HG03045 (cell line): ENCODE data around the gene NPAS4.
"Not testable (repeated sequence)": the region's sequence is repeated elsewhere in the genome, so short reads cannot be mapped to it uniquely, and the experiment has no call there.

Experiments
- ATAC-seq: cut with Tn5 transposase; IDR thresholded peaks from one replicate; pipeline ENCODE4 v1.9.1; 2021; ENCODE audit warnings: mild to moderate bottlenecking, moderate library complexity; ENCODE audit not compliant: unreplicated experiment

Gene NPAS4

DNA sequence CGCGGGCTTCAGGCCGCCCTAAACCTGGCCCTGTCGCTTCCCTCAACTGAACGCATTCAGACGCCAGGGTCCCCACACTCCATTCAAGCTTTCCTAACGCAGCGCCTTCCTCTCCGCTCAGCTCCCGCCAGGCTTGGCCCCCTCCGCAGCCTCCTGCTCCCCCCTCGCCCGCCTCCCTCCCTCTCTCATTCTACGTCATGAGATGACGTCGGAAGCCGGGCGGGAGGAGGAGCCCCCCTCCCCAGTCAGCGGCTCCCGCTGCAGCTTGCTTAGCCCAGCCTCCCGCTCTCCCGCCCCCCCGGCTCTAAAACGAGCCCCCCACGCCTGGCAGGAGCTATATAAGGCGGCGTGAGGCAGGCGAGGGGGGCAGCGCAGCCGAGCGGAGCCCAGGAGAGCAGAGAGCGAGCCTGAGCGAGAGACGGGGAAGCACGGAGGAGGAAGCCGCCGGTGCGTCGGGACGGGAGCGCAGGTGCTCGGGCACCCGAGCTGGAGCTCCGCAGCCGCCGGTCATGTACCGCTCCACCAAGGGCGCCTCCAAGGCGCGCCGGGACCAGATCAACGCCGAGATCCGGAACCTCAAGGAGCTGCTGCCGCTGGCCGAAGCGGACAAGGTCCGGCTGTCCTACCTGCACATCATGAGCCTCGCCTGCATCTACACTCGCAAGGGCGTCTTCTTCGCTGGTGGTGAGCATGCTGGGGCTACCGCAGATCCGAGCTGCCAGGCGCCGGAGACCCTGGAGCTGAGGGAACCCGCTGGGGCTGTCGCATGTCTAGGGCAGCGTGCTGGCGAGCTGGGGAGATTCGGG, at the start of gene NPAS4:
Gene NPAS4, plus strand, starts transcription at position 365 of the 806 bp plus-strand sequence. Its CDS starts 145 bp downstream, at position 510.
- no peak for ATAC-seq

- peak; percentile 49 for ATAC-seq
Observed at GRCh38 chr11:66371627-66372415, 49.0 kb upstream of the NPAS4 start, which contains the start of gene SLC29A2. SLC29A2 (minus strand) TSS chr11:66371760; CDS start chr11:66371591, 169 bp downstream.

- no peak for ATAC-seq
Observed at GRCh38 chr11:66373265-66373664, 47.6 kb upstream of the NPAS4 start.

DNA sequence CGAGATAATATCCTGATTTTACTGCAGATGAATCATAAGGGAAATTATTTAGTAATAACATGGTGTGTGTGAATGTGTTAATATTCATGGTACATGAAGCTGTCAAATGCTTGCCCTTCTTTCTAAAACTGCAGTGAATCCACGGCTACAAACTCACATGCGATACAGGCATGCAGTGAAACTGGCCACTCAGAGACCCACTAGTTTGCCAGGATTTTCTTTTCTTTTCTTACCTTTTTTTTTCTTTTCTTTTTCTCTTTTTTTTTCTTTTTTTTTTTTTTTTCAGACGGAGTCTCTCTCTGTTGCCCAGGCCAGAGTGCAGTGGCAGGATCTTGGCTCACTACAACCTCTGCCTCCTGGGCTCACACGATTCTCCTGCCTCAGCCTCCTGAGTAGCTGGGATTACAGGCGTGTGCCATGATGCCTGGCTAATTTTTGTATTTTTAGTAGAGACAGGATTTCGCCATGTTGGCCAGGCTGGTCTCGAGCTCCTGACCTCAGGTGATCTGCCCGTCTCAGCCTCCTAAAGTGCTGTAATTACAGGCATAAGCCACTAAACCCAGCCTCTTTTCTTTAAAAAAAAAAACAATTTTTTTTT, 47.0 kb upstream of the NPAS4 start:
- not testable (repeated sequence) for ATAC-seq

- not testable (repeated sequence) for ATAC-seq
Observed at GRCh38 chr11:66380264-66380663, 40.6 kb upstream of the NPAS4 start.

DNA sequence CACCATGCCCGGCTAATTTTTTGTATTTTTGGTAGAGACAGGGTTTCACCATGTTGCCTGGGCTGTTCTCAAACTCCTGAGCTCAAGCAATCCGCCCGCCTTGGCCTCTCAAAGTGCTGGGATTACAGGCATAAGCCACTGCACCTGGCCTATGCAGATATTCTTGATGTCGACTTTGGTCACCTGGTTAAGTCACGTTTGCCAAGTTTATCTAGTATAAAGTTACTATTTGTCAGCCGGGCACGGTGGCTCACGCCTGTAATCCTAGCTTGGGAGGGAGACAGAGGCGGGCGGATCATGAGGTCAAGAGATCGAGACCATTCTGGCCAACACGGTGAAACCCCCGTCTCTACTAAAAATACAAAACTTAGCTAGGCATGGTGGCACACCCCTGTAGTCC, 36.5 kb upstream of the NPAS4 start:
- ATAC-seq: not testable (repeated sequence)

GRCh38 chr11:66386171-66387069, 34.4 kb upstream of the NPAS4 start:
- ATAC-seq: no peak

- ATAC-seq: no peak
Observed at GRCh38 chr11:66388780-66389386, 32.0 kb upstream of the NPAS4 start.

- no peak for ATAC-seq
Observed at GRCh38 chr11:66391322-66391721, 29.5 kb upstream of the NPAS4 start.

GRCh38 chr11:66393954-66394353, 26.9 kb upstream of the NPAS4 start:
- no peak for ATAC-seq

GRCh38 chr11:66407651-66408050, 13.2 kb upstream of the NPAS4 start:
- no peak for ATAC-seq

GRCh38 chr11:66408488-66409214, 12.2 kb upstream of the NPAS4 start:
- no peak for ATAC-seq

- no peak for ATAC-seq
Observed at GRCh38 chr11:66409226-66409625, 11.6 kb upstream of the NPAS4 start.

DNA sequence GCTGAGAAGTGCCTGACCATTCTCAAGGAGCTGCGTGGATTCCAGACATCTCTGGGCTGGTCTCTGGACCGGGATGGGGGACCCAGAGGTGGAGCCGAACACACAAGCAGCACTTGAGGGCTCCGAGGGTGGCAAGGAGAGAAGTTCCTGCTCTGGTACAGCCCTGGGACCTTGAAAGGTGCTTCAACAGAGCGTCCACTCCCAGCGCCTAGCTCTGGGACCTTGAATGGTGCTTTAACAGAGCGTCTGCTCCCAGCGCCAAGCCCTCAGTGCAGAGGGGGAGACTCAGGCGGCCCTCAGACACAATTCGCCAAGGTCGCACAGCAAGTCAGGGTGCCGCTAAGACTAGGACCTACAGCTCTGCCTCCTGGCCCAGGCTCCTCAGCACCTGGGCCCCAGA, 10.6 kb upstream of the NPAS4 start:
- no peak for ATAC-seq

GRCh38 chr11:66411323-66411722, 9.5 kb upstream of the NPAS4 start:
- no peak for ATAC-seq

- no peak for ATAC-seq
Observed at GRCh38 chr11:66412110-66412509, 8.7 kb upstream of the NPAS4 start.

GRCh38 chr11:66413167-66413566, 7.7 kb upstream of the NPAS4 start:
- no peak for ATAC-seq

GRCh38 chr11:66414120-66414934, 6.5 kb upstream of the NPAS4 start:
- no peak for ATAC-seq

DNA sequence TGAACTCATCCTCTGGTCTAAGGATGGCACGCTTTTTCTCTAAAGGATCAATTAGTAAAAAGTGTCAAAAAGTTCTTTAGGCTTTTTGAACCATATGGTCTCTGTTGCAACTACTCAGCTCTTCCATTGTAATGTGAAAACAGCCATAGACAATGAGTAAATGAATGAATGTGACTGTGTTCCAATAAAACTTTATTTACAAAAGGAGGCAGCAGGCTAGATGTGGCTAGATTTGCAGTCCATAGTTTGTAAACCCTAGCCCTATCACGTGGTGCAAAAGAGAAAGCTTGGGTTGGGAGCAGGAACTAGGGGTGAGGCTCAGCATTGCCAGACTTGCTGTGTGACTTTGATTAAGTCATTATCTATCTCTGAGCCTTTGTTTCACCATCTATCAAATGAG, 5.4 kb upstream of the NPAS4 start:
- ATAC-seq: no peak
